ENCODE data around the gene MYZAP. TPM values are rescaled to one million over a fixed set of nuclear protein-coding genes. Genes with fewer than 3 reads are reported as not detected.

MYZAP gene
- polyA plus RNA-seq, 10 donors = 1.9 to 4.7 (median 3.5) TPM

DNA sequence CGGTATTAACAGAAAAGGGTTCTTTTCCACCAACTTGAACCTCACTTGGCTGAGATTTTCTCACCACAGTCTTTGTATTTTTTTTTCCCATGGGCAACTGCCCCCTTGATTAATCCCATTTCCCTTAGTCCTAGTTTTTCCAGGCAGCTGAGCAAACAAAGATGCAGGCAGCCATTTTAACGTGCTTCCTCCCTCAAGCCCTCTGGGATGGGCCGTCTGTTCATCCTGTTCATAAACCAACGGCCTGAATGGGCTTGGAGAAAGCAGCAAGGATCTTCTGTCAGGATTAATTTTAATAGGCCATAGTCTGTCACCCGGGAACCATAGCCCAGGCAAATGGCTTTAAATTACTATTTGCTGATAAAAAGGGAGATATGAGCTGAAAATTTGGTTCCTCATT is 104.4 kb downstream of the MYZAP start:
- DNase-seq = no peak

DNA sequence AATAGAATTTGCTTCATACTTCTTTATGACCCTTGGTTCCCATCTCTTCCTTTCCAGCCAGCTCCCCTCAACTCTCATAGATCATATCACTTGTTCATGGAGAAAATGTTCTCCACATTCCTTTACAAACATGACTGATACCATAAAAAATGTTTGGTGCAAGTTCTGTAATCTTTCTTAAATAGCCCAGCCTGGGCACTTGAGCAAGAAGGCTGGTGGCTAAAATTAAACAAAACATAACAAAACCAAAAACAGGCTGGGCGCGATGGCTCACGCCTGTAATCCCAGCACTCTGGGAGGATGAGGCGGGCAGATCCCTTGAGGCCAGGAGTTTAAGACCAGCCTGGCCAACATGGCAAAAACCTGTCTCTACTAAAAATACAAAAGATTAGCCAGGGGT is 105.9 kb downstream of the MYZAP start:
- peak in 1 of 3 donors; percentile 24 for DNase-seq

DNA sequence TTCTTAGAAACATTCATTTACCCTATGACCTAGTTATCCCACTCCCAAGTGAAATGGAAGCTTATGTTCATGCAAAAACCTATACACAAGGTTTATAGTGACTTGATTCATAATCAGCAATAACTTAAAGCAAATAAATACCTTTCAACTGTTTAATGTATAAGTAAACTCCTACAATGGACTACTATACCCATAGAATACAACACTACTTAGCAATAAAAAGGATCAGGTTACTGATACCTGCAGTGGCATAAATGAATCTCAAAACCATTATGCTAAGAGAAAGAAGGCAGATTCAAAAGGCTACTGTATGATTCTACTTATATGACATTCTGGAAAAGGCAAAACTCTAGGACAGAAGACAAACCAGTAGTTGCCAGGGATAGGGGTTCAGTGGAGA is 106.5 kb downstream of the MYZAP start:
- DNase-seq = no peak

DNA sequence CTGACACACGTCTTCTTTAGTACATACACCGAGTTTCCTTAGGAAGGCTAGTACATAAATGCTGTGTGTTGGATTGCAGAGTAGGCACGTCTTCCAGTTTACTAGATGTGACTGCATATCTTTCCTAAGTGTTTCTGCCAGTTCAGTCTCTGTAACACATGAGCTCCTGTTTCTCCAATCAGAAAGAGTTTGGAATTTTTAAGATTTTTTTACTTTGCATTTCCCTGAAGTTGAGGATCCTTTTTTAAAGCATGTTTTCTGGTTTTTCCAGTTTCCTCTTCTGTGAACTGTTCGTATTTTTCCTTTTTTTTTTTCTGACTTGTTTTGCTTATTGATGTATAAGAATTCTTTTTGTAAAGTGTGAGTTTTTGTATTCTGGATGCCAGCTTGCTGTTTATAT is 107.3 kb downstream of the MYZAP start:
- DNase-seq = no peak

DNA sequence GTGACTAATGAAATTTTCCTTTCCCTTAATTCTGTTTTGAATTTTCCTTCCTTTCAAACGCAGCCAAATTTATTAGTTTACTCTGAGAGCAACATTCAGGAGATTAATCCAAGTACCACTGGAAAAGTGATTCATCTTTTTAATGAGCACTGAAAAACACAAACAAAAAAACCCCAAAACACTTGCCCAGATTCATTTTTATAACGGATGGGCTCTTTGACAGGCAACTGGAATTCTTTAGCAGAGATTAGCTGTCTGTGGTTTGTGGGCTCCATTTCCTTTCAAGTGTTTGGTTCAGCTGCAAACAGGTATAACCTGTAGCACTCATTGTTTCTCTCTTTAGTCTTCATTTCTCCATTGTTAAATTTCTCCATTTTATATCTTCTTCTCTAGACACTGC is 111.7 kb downstream of the MYZAP start:
- DNase-seq = no peak

DNA sequence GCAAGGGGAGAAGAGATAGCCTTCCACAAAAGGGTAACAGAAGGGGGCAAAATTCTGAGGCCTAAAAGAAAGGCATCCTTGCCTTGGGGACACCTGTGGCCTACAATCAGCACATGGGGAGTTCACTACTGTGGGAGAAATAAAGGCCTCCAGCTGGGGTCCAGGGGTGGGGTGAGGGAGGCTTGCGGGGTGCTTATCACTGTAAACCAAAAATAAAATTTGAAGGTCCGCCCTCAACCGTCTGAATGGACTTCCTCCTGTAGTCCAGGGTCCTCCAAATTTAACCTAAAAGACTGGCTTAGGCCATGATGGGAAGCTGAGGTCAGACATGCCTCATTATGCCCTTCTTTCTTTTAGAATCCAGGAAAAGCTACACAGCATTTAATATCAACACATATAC is 112.7 kb downstream of the MYZAP start:
- DNase-seq = no peak

DNA sequence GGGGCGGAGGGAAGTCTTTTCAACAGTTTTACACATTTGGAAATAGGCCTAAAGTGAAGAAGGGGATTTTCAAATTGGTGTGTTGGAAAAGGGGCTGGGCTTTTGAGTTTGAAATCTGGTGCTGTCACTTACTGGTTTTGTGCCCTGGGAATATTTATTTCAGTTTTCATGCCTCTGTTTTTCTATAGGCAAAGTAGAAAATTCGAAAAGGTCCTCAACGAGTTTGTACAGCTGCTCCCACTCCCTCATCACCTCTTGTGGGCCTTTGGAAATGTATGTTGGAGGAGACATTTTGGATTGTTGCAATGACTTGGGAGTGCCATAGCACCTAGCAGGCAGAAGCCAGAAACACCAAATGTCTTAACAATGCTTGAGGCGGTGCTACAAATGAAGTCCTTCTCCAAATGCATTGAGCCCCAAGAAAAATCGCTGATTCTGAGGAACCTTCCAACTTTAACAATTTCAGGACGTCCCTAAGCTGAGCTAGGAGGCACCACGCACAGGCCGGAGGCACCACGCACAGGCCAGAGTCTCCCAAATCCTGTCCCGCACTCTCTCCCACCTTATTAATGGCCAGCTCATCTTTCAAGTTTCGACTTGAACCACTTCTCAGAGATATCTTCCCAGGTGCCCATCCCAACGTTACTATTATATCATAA is 114.2 kb downstream of the MYZAP start:
- no peak for DNase-seq

DNA sequence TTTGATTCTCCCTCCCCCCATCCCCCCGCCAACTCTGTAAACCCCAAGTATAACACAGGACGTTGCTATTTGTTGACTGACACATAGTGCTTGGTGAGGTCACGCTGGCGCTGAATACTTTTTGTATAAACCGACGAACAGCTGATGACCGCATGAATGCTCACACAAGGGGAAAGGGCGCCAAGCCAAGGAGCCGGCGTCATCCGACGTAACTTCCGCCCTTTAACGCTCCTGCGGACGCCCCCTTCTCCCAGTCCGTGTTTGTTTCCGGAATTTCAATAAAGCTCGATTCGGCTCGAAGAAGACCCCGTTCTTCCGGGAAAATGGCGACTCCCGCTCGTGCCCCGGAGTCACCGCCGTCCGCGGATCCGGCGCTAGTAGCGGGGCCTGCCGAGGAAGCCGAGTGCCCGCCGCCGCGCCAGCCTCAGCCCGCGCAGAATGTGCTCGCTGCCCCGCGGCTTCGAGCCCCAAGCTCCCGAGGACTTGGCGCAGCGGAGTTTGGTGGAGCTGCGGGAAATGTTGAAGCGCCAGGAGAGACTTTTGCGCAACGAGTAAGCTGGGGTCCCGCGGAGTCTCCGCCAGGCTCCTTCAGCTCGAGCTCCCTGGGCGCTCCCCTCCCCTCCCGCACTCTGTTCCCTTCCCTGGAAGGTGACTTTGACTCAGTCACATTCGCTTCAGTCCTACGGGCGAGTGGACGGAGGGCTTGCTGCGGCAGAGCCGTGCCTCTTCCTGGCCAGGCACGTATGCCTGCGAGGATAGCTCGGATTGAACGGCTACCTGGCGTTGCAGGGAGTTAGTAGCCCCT is 114.9 kb downstream of the MYZAP start, which contains the start of gene POLR2M:
POLR2M (plus strand) TSS at position 310 of the 805 bp plus-strand sequence; CDS start at position 439, 129 bp downstream.
- peak; percentile 99 for DNase-seq

DNA sequence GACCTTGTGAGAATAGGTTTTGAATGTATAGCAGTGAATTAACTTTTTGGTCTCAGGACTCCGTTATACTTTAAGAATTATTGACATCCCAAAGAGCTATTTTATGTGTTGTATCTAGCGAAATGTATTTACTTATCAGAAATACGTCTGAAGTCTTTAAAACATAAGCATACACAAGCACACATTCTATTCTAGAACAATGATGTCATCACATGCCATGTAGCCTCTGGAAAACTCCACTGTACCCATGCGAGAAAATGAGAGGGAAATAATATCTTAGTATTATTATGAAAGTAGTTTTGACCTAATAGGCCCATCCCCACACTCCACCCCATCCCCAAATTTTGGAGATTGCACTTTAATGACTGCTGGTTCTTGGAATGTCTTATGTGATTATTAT is 116.3 kb downstream of the MYZAP start:
- no peak for DNase-seq

DNA sequence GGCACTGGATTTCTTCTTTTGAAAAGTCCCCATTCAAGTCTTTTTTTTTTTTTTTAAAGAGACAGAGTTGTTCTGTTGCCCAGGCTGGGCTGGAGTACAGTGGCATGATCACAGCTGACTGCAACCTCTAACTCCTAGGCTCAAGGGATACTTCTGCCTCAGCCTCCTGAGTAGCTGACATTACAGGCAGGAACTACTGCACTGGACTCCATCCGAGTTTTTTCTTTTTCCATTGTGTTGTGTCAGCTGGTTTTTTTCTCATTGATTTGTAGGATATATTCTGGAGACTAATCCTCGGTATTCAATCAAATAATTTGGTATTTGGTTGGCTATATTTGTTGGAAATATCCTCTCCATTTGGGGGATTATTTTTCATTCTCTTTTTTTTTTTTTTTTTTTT is 126.6 kb downstream of the MYZAP start:
- DNase-seq = no peak

DNA sequence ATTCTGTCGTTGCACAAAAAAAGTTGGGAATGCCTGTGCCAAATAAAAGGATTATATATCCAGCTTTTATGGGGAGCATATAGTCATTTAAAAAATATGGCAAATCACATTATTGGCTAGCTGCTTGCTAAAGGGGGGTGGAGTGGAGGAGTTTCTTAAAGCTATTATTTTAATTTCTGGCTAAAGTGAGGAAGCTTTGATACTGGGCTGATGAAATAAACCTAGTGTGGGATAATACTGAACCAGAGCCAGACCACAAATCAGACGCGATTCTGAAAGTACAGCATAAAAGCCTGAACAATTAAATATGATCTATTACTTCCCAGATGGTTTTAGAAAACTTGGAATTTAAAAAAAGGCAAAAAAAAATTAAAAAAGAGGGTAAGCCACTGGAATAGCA is 129.2 kb downstream of the MYZAP start:
- peak in 1 of 3 donors; percentile 19 for DNase-seq

DNA sequence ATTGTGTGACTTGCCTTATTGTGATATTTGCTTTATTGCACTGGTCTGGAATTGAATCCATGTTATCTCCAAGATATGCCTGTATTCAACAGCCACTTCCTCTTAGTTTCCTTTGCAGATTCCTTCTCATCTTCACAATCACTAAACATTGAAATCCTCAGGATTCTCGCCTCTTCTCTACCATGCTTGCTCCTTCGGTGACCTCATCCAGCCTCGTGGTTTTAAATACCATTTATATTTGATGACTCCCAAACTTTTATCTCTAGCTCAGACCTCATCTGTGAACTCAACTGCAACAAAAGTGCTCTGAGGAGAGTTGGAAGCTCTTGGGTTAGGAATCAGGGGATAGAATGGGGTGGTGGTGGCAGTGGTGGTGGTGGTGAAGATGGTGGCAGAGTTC is 134.7 kb downstream of the MYZAP start:
- DNase-seq = no peak

DNA sequence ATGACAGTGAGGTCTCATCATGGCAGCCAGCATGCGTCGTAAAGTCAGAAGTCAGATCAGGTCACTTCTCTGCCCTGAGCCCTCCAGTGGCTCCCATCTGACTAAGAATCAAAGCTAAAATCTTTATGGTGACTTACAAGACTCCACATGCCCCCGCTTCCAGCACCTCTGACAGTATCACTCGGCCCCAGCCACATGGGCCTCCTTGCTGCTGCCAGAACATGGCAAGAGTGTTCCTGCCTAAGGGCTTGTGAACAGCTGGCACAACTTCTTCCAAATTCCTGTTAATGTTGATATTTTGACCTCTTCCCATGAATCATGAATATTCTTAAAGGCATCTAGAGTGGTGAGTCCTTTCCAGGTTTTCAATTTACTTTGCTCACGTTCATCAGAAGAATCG is 135.3 kb downstream of the MYZAP start:
- no peak for DNase-seq

DNA sequence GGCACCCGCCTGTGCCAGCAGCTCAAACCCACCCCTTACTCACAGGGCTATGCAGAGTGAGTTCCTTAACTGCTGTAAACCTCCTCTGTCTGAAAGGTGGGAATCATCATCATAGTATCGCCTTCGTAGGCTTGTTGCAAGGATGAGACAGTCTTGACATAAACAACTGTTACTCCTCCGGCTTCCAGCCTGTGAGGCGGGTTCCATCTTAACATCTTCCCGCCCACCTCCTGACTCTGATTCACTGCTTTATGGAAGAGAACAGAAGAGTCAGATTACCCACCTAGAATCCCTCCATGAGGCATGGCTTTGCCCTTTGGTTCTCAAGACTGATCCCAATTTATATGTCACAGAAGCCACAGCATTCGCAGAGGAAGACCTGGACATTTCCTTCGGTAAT is 136.7 kb downstream of the MYZAP start:
- no peak for DNase-seq

DNA sequence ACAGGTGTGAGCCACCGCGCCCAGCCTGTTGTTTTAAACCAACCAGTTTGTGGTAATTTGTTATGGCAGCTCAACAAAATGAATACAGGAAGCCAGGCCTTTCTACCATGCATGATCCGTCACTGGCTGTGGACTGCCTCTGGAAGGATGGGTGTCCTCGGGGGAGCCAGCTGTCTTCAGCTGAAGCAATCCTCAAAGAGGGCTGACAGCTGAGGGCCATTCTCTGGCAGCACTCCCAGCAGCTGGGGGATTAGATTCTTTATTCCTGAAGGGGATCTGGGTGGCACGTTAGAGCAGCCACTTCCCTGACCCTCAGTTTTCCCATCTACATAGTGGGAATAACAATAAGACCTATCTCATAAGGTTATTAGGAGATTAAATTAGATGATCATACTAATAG is 139.2 kb downstream of the MYZAP start:
- DNase-seq = peak; percentile 33 to 49 (median 37)

DNA sequence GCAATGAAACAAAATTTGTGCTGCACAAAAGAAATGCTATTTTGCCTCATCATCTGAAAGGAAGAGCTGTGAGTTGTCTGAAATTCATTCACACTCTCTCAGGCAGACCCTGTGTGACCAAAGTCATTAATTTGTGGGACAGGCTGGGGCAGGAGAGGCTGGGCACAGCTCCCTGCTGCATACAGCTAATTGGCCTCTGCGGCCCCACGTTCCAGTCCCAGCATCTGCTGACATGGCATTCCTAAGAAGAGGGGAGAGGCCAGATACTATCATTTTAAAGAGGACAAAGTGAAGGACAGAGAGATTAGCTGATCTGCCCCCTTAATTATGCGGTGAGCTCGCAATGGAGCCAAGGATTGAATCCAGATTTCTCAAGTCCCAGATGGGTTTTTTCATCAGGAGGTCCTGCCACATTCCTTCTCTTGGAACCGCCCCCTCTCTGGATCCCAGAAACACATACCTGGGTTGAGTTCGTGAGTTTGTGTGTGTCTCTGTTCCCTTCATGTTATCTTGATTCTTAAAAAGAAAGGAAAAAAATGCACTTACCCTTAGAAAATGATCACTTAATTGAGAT is 139.9 kb downstream of the MYZAP start:
- DNase-seq = no peak

DNA sequence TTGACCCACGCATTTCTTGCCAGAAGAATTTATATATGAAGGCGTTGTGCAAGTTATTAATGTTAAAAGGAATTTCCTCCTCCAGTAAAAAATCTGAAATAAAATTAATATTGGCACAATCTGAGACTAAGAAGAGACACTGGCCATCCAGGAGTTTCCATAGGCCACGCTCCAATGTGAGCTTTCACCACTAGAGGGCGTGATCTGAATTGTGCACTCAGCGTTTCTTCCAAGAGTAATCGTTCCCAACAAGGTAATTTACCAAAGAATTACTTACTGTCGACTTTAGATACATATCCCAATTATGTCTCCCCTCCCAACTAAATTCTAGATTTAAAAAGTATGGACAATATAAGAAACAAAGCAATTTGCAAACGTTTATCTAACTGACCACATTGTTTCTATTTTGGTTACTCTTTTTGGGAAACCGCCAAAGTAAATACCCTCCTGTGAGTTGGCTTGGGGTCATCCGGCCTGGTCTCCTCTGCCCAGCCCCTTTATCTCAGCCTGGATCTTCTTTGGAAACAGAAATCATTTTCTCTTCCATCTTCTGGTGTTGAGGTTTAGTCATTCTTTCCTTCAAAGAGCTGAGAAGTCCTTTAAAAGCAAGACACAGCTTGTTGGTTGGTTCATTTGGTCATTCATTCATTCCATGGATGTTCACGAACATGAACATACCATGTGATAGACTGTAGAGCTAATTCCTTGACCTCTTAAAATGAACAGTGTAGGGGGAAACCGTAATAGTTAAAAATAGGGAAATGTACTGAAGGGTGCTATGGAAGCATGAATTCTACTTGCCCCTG is 141.0 kb downstream of the MYZAP start:
- peak; percentile 31 to 45 (median 38) for DNase-seq

DNA sequence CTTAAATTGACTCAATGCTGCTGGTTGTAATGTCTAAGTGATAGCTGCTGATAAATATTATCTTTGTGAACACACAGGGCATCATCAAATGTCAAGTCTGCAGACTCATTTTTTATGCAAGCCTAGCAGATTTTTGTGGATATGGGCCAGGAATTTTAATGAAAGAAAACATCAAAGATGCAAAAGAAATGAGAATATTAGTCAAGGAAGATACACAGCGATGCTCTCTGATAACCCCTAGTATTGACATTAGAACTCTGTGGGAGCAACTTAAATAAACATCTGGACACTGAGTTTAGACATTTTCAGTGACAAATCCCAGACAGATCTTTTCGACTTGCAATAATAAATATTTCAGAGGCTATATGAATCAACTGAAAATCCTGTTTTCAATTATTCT is 143.2 kb downstream of the MYZAP start:
- no peak for DNase-seq

All from muscle of back (tissue), 11 donors.